ENCODE data around the gene RAP1GAP. TPM values are rescaled to one million over a fixed set of nuclear protein-coding genes. Genes with fewer than 3 reads are reported as not detected.

Gene RAP1GAP
- total RNA-seq, 1 donor from 2014 or later: 0.60 TPM

GRCh38 chr1:21610027-21610426 lies 59.1 kb downstream of the RAP1GAP start:
- H3K4me3 Mint-ChIP-seq: no peak overlapping the region
- intact Hi-C loops (cut with micrococcal nuclease): no loop called here
- peaks cover 6% of the 10 kb centered on the region for H3K27me3 Mint-ChIP-seq
- CTCF ChIA-PET: no interaction called here
- no peak for ATAC-seq (ENCODE audit: low read depth)
- TF ChIP-seq, protein P1, sequence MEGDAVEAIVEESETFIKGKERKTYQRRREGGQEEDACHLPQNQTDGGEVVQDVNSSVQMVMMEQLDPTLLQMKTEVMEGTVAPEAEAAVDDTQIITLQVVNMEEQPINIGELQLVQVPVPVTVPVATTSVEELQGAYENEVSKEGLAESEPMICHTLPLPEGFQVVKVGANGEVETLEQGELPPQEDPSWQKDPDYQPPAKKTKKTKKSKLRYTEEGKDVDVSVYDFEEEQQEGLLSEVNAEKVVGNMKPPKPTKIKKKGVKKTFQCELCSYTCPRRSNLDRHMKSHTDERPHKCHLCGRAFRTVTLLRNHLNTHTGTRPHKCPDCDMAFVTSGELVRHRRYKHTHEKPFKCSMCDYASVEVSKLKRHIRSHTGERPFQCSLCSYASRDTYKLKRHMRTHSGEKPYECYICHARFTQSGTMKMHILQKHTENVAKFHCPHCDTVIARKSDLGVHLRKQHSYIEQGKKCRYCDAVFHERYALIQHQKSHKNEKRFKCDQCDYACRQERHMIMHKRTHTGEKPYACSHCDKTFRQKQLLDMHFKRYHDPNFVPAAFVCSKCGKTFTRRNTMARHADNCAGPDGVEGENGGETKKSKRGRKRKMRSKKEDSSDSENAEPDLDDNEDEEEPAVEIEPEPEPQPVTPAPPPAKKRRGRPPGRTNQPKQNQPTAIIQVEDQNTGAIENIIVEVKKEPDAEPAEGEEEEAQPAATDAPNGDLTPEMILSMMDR (IDR thresholded peaks at IDR 0.05): no peak
- no peaks in the 10 kb centered on the region for H3K9me3 Mint-ChIP-seq
- H3K36me3 Mint-ChIP-seq (ENCODE audit: low read depth): no peaks in the 10 kb centered on the region
- H3K4me1 Mint-ChIP-seq: peaks cover 18% of the 10 kb centered on the region
- H3K27ac Mint-ChIP-seq: no peak overlapping the region
- POLR2A ChIA-PET: no interaction called here
- no peak for DNase-seq

DNA sequence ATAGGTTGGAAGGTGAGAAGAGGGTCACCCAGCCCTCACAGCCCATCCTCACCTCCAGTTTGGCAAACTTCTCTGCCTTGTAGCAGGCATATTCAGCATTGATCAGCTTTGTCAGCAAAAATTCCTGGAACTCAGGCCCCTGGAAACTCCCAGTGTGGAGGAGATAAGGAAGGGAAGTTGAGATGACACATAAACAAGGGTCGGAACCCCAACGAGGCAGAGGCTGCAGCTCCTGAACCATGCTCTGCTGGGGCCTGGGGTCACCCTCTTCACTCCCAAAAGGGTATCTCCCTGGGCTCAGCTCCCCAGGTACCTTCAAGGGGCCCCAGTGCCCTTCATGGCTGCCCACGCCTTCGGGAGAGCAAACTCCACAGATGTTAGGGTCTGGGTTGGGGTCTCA lies 60.4 kb downstream of the RAP1GAP start:
- Mint-ChIP-seq H3K27ac (no peak overlapping the region), H3K27me3 (peaks cover 6% of the 10 kb centered on the region), H3K4me3 (no peak overlapping the region), H3K36me3 (ENCODE audit: low read depth) (no peaks in the 10 kb centered on the region), H3K4me1 (peaks cover 18% of the 10 kb centered on the region), H3K9me3 (no peaks in the 10 kb centered on the region)
- ATAC-seq (ENCODE audit: low read depth) (no peak), DNase-seq (no peak)
- TF ChIP-seq, protein P1 (IDR thresholded peaks at IDR 0.05): no peak
- CTCF ChIA-PET: interaction anchor here (0.6 kb wide), 1 partner anchor 130 kb away, joined by 3 read pairs; no protein-coding TSS in a partner anchor
- intact Hi-C loops (cut with micrococcal nuclease): no loop called here
- POLR2A ChIA-PET: no interaction called here

DNA sequence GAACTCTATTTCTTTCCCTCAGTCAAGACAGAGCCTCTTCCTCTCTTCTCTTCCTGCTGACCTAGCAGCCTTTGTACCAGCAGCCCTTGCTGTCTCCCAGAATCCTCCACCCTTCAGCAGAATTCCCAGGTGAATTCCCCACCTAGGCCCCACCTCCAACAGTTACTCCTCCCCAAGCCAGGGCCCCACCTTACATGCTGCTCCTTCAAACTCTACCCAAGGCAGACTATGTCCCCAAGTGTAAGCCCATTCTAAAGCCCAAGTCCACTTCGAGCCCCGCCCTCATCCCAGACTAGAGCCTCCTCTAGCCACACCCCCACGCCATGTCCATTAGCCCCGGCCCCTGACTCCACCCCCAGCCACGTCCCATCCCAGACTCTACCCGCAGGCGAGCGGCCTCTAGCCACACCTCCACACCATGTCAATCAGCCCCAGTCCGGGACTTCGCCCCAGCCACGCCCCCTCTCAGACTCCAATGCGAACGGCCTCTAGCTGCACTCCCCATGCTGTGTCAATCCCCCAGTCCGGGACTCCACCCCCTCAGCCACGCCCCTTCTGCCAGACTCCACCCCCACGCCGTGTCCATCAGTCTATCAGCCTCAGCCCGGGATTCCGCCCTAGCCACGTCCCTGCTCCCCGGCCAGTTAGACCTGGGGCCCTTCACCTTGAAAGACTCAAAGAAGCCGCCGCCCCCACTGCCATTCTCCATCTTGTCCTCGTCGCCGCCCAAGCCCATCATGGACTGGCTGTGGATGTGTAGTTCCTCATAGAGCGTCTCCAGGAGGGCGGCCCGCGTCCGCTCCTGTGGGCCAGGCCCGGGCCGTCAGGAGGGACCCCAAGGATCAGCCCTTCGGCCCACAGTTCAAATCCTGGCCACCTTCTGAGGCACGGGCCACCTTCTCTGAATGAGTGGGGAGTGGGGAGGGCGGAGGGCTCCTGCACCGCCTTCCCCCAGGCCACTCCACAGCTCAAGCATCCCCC lies 61.3 kb downstream of the RAP1GAP start:
- TF ChIP-seq, protein P1 (IDR thresholded peaks at IDR 0.05): no peak

GRCh38 chr1:21605964-21606705 lies 63.0 kb downstream of the RAP1GAP start:
- intact Hi-C loops (cut with micrococcal nuclease): no loop called here
- ATAC-seq (ENCODE audit: low read depth) (no peak), DNase-seq (no peak)
- H3K4me1 Mint-ChIP-seq: peaks cover 18% of the 10 kb centered on the region
- H3K27me3 Mint-ChIP-seq: peaks cover 8% of the 10 kb centered on the region
- H3K27ac Mint-ChIP-seq: no peak overlapping the region
- ChIA-PET CTCF (no interaction called here), POLR2A (no interaction called here)
- H3K36me3 Mint-ChIP-seq (ENCODE audit: low read depth): no peaks in the 10 kb centered on the region
- H3K9me3 Mint-ChIP-seq: no peaks in the 10 kb centered on the region
- TF ChIP-seq, protein P1 (IDR thresholded peaks at IDR 0.05): no peak
- no peak overlapping the region for H3K4me3 Mint-ChIP-seq

More for the DNA sequence above, 61.3 kb downstream of the RAP1GAP start:
- CTCF ChIA-PET: interaction anchor here (0.6 kb wide), 1 partner anchor 131 kb away, joined by 3 read pairs; no protein-coding TSS in a partner anchor
- peaks cover 6% of the 10 kb centered on the region for H3K27me3 Mint-ChIP-seq
- H3K36me3 Mint-ChIP-seq (ENCODE audit: low read depth): no peaks in the 10 kb centered on the region
- peaks cover 18% of the 10 kb centered on the region for H3K4me1 Mint-ChIP-seq
- H3K4me3 Mint-ChIP-seq: peak overlapping the region; percentile 60
- H3K9me3 Mint-ChIP-seq: no peaks in the 10 kb centered on the region
- POLR2A ChIA-PET: no interaction called here
- DNase-seq: peak; percentile 41
- H3K27ac Mint-ChIP-seq: no peak overlapping the region
- intact Hi-C loops (cut with micrococcal nuclease): no loop called here
- peak; percentile 95 for ATAC-seq (ENCODE audit: low read depth)

Data from activated B cell treated with CpG ODN at 0.5 μM for 24 hours (primary cell).